GM23248 (cell line): ENCODE measurements around the gene SLC34A3. TPM values are rescaled to one million over a fixed set of nuclear protein-coding genes. Genes with fewer than 3 reads are reported as not detected.

Experiments used
- DNase-seq: peaks from one replicate; pipeline ENCODE4 v3.0.0-alpha.2; 2015
- H2AFZ ChIP-seq: fragments of 200-600 bp; sonication (generic); 2 replicates; pipeline ENCODE4 v1.6.1; 2016; ENCODE audit warnings: antibody characterized with exemption
- H3F3A ChIP-seq: fragments of 200-600 bp; sonication (generic); 2 replicates; pipeline ENCODE4 v1.6.1; 2016; ENCODE audit warnings: mild to moderate bottlenecking, antibody characterized with exemption, mixed run types; ENCODE audit not compliant: insufficient read depth
- H3K27ac ChIP-seq: fragments of 200-600 bp; sonication (generic); 2 replicates; pipeline ENCODE4 v1.5.1; 2016; ENCODE audit warnings: mild to moderate bottlenecking
- H3K27me3 ChIP-seq: fragments of 200-600 bp; sonication (generic); replicated peaks from 2 replicates; pipeline ENCODE4 v1.6.1; 2016; ENCODE audit warnings: mild to moderate bottlenecking; ENCODE audit not compliant: insufficient read depth
- H3K36me3 ChIP-seq: fragments of 200-600 bp; sonication (generic); 2 replicates; pipeline ENCODE4 v1.6.1; 2016; ENCODE audit warnings: low read depth, mild to moderate bottlenecking
- H3K4me1 ChIP-seq: fragments of 200-600 bp; sonication (generic); 2 replicates; pipeline ENCODE4 v1.6.1; 2016; ENCODE audit warnings: mild to moderate bottlenecking; ENCODE audit not compliant: insufficient read depth
- H3K4me2 ChIP-seq: fragments of 200-600 bp; sonication (generic); one replicate; pipeline ENCODE4 v1.6.1; 2016; ENCODE audit warnings: mild to moderate bottlenecking; ENCODE audit not compliant: unreplicated experiment
- H3K4me3 ChIP-seq: fragments of 200-600 bp; sonication (generic); 2 replicates; pipeline ENCODE4 v1.5.1; 2016; ENCODE audit warnings: mild to moderate bottlenecking
- H3K79me2 ChIP-seq: fragments of 200-600 bp; sonication (generic); 2 replicates; pipeline ENCODE4 v1.6.1; 2016; ENCODE audit warnings: mild to moderate bottlenecking; ENCODE audit not compliant: insufficient read depth
- H3K9ac ChIP-seq: fragments of 200-600 bp; sonication (generic); 2 replicates; pipeline ENCODE4 v1.6.1; 2016; ENCODE audit warnings: mild to moderate bottlenecking
- H3K9me2 ChIP-seq: fragments of 200-600 bp; sonication (generic); 2 replicates; pipeline ENCODE4 v1.6.1; 2016; ENCODE audit warnings: mixed run types, mild to moderate bottlenecking, moderate library complexity; ENCODE audit not compliant: insufficient read depth
- H3K9me3 ChIP-seq: fragments of 200-600 bp; sonication (generic); one replicate; pipeline ENCODE4 v1.6.1; 2017; ENCODE audit warnings: low read depth
- H4K20me1 ChIP-seq: fragments of 200-600 bp; sonication (generic); 2 replicates; pipeline ENCODE4 v1.6.0; 2016; ENCODE audit not compliant: insufficient read depth
- EZH2 ChIP-seq: fragments of 200-600 bp; sonication (generic); IDR thresholded peaks from 2 replicates; pipeline ENCODE4 v1.6.1; 2018; ENCODE audit warnings: antibody characterized with exemption, mild to moderate bottlenecking; ENCODE audit not compliant: insufficient read depth, poor library complexity, severe bottlenecking
- EZH2phosphoT487 ChIP-seq: fragments of 200-600 bp; sonication (generic); IDR thresholded peaks from 2 replicates; pipeline ENCODE4 v1.6.1; 2018; ENCODE audit warnings: antibody characterized with exemption, moderate library complexity, mild to moderate bottlenecking, low read depth; ENCODE audit not compliant: insufficient read depth
- WGBS, 2 experiments: methylation state at CpG; one replicate each; pipeline ENCODE4 v1.1.6; 2015 to 2017; ENCODE audit warnings: low lambda C conversion rate in 2 of 2, low coverage in 1 of 2; ENCODE audit errors: missing lambda C conversion rate in 2 of 2; 5-methylcytosine and 5-hydroxymethylcytosine counted together
- in situ Hi-C: fragments of 300-500 bp; cut with MboI; formaldehyde crosslinking; loops from 2 replicates; pipeline ENCODE4 v1.15.0; 2020
- polyA plus RNA-seq: library from polyadenylated mRNA; unstranded; fragments of >200 nt; fragmentation: Nextera tagmentation; extraction: Ambion mirVana; gene quantifications from 2 replicates; pipeline ENCODE4 v1.2.1, GENCODE V29; 2016
- total RNA-seq: library from RNA; depleted of rRNA; stranded (reverse); fragments of >200 nt; shearing (Covaris generic); gene quantifications from 2 replicates; pipeline ENCODE4 v1.2.3, GENCODE V29; 2014

Gene SLC34A3
- total and polyA plus RNA-seq, 2 experiments from 2014 or later, result not detected

DNA sequence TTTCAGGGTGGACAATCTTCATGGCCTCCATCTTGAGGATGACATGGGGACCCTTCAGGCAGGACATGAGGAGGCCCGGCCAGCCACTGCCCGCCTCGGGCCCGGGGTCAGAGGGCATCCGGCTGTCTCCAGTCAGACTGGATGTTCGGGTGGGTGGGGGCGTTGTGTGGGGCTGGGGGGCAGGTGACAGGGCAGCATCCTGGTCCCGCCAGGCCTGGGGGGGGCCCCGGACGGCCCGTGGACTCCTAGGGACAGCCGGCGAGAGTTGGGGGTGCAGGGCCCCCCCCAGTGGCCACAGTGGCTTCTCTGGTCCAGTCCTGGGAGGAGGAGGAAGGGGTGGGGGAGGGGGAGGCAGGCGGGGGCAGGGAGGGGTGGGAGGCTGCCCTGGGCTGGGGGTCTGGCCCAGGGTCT is 9.6 kb upstream of the SLC34A3 start:
- H3K4me1 ChIP-seq, result peaks cover 16% of the 10 kb centered on the region
- no peaks in the 10 kb centered on the region for H3K79me2 ChIP-seq
- no peak overlapping the region for H3K9ac ChIP-seq
- no peak for DNase-seq
- no peak overlapping the region for H3K27ac ChIP-seq
- no peaks in the 10 kb centered on the region for H3K27me3 ChIP-seq
- H3K9me2 ChIP-seq, result no peaks in the 10 kb centered on the region
- TF ChIP-seq EZH2, result no peak
- no peak for TF ChIP-seq EZH2phosphoT487
- H3K4me2 ChIP-seq, result no peak overlapping the region
- in situ Hi-C loops, result no loop called here
- no peak overlapping the region for H2AFZ ChIP-seq
- H4K20me1 ChIP-seq, result no peaks in the 10 kb centered on the region
- no peaks in the 10 kb centered on the region for H3F3A ChIP-seq
- no peaks in the 10 kb centered on the region for H3K36me3 ChIP-seq
- no peaks in the 10 kb centered on the region for H3K9me3 ChIP-seq
- WGBS, 2 experiments, result 82 to 100% methylated on average over 2 to 14 of the region's 14 CpGs
- no peak overlapping the region for H3K4me3 ChIP-seq

DNA sequence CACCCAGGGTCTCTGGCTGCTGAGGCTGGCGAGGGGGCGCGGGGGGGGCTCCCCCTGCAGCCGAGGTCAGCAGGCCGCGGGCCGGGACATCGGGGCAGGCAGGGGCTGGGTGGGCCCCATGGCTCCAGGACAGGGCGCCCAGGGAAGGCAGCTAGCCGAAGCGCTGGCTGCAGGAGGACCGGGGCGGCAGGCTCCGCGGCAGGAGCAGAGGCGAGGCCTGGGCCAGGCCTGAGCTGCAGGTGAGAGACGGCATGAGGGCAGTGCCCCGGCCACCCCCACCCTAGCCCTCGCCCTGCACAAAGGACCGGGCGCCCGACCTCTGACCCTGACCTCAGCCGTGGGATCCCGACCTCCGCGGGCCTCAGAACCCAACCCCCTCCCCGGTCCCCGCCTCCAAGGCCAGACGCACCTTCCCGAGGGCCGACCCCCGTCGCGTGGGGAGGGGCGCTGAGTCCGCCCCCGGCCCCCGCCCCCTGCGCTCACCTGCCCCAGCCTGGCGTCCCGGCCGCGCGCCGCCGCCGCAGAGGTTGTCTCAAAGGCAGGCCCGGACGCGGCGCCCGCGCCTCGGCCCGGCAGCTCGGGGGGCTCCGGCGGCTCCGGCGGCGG is 9.1 kb upstream of the SLC34A3 start:
- Histone ChIP-seq H3K4me2 (no peak overlapping the region), H3K79me2 (no peaks in the 10 kb centered on the region), H3K4me1 (peaks cover 14% of the 10 kb centered on the region), H3K9ac (no peak overlapping the region), H3K9me3 (no peaks in the 10 kb centered on the region), H3K36me3 (no peaks in the 10 kb centered on the region), H3F3A (no peaks in the 10 kb centered on the region), H3K9me2 (no peaks in the 10 kb centered on the region), H2AFZ (no peak overlapping the region), H3K4me3 (no peak overlapping the region), H4K20me1 (no peaks in the 10 kb centered on the region), H3K27me3 (no peaks in the 10 kb centered on the region), H3K27ac (no peak overlapping the region)
- no peak for DNase-seq
- in situ Hi-C loops, result no loop called here
- WGBS, 2 experiments, result 12% methylated on average over 25 to 40 of the region's 61 CpGs
- TF ChIP-seq EZH2 (no peak), EZH2phosphoT487 (no peak)

DNA sequence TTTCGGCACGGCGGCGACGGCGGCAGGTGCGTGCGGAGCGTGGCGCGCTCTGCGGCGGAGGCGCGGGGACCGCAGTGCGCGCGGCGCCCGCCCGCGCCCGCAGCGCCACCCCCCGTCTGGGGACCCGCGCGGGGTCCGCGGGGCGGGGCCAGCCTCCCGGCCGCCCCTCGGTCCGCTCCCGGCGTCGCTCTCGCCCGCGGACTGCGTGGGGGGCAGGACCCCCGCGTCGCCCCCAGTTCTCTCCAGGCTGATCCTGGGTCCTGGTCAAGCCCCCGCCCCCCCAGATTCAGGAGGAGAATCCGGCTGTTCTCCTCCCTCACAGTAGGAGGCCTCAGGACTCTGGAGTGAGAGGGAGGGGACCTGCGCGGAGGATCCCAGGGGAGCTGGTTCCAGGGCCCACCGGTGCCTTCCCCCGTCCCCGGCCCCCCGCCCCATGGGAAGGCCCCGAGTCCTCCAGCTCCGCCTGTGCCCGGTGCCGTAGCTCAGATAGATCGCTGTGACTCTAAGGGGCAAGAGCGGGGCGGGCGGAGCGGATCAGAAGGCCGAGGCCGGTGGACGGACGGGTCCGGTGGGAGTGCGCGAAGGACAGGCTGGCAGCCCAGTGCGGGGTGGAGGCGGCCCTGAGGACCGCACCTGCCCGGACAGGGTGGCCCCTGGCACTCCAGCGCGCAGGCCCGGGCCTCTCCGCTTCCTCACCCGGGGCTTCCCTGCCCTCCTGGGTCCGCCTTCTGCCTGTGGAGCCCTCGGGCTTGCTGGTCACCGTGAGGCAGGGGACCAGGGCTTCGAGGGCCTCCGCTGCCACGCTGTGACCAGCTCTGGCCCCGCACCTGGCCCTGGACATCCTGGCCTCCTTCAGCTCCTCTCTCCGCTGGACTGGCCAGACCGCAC is 8.3 kb upstream of the SLC34A3 start, which contains the start of gene RNF208:
TSS of gene RNF208 (minus strand) at position 51 of the 888 bp plus-strand sequence. CDS start 1,028 bp downstream, outside the sequence.
- H3K4me2 ChIP-seq, result peak within 1 kb of the TSS; percentile 69
- H3K9me3 ChIP-seq, result no peaks in the 10 kb centered on the region
- peak within 1 kb of the TSS; percentile 63 for H3K4me3 ChIP-seq
- WGBS, 2 experiments, result 3 to 7% methylated on average over 33 to 67 of the region's 88 CpGs
- no peaks in the 10 kb centered on the region for H3K79me2 ChIP-seq
- no peak within 1 kb of the TSS for H3K27ac ChIP-seq
- no peaks in the 10 kb centered on the region for H3F3A ChIP-seq
- H2AFZ ChIP-seq, result peak within 1 kb of the TSS; percentile 39
- no peaks in the 10 kb centered on the region for H3K27me3 ChIP-seq
- peak within 1 kb of the TSS; percentile 36; the same call in 1 of the 2 replicates for H3K9ac ChIP-seq
- peaks cover 9% of the 10 kb centered on the region for H3K4me1 ChIP-seq
- no peaks in the 10 kb centered on the region for H3K9me2 ChIP-seq
- DNase-seq, result peak; percentile 47
- H4K20me1 ChIP-seq, result no peaks in the 10 kb centered on the region
- no peaks in the 10 kb centered on the region for H3K36me3 ChIP-seq
- no peak for TF ChIP-seq EZH2
- no peak for TF ChIP-seq EZH2phosphoT487
- in situ Hi-C loops, result no loop called here

DNA sequence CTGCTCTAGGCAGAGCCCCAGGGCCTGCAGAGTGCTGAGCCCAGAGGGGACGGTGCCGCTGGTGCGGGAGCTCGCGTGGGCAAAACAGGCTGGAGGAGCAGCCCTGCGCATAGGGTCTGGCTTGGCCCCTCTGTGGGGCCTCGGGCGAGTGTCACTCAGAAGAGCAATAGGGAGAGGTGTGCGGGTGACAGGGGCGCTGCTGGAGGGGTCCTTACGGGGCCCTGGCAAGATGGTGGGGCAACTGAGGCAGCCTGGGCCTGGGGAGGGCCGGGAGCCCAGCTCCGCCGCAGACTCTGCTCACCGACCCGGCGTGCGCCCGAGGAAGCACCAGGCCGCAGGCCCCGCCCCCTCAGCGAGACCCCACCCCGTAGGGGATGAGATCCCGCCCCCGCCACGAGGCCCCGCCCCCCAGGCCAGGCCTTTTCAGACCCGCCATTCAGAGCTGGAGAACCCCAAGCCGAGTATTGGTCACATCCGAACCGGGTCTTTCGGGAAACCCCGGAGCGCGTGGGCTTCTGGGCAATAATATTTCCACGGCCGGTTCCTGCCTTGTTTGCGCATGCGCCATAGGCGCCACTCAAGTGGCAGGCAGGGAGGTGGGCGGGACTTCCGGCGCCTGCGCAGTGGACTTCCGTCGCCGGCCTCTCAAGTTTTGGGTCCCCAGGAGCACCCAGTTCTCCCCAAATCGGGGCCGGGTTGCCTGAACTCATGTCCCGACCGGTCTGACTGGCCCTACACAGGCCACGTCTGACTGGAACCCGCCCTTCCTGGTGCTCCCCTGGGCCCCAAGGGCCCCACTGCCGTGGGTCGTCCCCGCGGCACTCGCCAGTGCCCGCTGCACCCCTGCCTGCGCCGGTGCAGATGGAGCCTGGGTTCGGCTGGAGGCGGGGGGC is 7.4 kb upstream of the SLC34A3 start:
- Histone ChIP-seq H4K20me1 (no peaks in the 10 kb centered on the region), H3K79me2 (no peaks in the 10 kb centered on the region), H3K9ac (peak overlapping the region; percentile 84), H3K36me3 (no peaks in the 10 kb centered on the region), H3K9me2 (no peaks in the 10 kb centered on the region), H2AFZ (peak overlapping the region; percentile 84), H3K4me2 (peak overlapping the region; percentile 77), H3K27me3 (no peaks in the 10 kb centered on the region), H3F3A (no peaks in the 10 kb centered on the region), H3K4me3 (peak overlapping the region; percentile 79), H3K4me1 (peaks cover 9% of the 10 kb centered on the region), H3K9me3 (no peaks in the 10 kb centered on the region), H3K27ac (peak overlapping the region; percentile 55)
- in situ Hi-C loops, result no loop called here
- TF ChIP-seq EZH2phosphoT487, result no peak
- TF ChIP-seq EZH2, result no peak
- WGBS, 2 experiments, result 1% methylated on average over 47 to 63 of the region's 63 CpGs
- peak; percentile 99 for DNase-seq
